COLO668 (cell line): ENCODE measurements around the gene TNPO2.
"Not testable (repeated sequence)": the region's sequence is repeated elsewhere in the genome, so short reads cannot be mapped to it uniquely, and the experiment has no call there.

Experiments used
- DNase-seq: peaks from one replicate; lab custom pipeline; 2025; ENCODE audit not compliant: unreplicated experiment; lab: John Stamatoyannopoulos, UW

Gene TNPO2

DNA sequence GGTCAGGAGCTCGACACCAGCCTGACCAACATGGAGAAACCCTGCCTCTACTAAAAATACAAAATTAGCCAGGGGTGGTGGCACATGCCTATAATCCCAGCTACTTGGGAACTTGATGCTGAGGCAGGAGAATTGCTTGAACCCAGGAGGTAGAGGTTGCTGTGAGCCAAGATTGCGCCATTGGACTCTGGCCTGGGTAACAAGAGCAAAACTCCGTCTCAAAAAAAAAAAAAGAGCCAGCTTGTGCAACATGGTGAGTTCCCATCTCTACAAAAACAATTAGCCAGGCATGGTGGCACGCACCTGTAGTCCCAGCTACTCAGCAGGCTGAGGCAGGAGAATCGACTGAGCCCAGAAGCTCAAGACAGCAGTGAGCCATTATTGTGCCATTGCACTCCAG is 45.7 kb downstream of the TNPO2 start:
- not testable (repeated sequence) for DNase-seq

DNA sequence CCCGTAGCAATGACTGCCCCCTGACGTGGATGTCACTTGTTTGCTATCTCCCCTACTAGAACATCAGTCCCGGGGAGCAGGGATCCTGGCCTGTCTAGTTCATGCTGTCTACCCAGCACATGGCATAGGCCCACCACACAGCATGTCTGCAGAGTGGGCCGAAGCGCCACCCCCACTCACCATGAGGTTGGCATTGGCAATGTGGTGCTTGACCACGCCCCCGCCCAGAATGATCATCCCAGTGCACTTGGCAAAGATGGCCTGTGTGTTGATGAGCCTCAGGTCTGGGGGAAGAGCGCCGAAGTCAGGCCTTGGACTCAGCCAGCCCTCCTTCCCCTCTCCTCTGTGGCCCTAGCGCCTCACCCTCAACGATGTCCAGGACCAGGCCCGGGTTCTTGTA is 46.8 kb downstream of the TNPO2 start:
- DNase-seq = no peak

DNA sequence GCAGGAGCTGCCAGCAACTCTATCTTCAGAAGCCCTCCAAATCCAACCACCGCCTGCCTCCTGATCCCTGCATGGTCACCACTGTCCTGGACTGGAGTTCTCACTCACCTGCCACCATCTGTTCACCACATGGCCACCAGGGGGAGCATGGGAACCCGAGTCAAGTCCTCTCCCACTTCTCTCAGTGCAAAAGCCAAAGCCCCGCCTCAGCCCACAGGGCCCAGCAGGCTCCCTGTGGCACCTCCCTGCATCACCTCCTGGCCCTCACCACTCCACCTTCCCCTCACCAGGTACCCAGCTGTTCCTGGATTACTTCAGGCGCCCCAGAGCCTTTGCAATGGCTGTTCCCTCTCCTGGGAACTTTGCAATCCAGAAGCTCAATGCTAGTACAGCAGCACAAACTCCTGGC is 47.3 kb downstream of the TNPO2 start:
- DNase-seq = peak; percentile 85

DNA sequence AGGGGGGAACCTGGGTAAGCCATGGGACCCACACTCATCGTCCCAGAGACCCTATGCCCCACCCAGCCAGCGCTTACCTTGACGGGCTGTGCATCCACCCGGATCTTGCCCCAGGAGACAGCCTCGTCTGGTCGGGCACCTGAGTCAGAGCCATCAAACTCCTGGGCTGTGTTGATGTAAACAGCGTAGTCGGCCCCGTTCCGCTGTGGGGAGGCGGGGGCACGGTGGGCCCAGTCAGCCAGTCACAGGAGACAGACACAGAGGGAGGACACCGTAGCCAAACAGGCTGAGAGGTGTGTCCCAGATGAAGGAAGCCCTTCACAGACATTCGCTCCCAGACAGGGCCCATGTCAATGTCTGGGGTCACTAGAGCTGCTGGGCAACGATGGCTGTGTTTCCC is 47.8 kb downstream of the TNPO2 start:
- DNase-seq = no peak

- no peak for DNase-seq
Observed at GRCh38 chr19:12675399-12675798, 48.3 kb downstream of the TNPO2 start.

- no peak for DNase-seq
Observed at GRCh38 chr19:12672744-12673143, 51.0 kb downstream of the TNPO2 start.

DNA sequence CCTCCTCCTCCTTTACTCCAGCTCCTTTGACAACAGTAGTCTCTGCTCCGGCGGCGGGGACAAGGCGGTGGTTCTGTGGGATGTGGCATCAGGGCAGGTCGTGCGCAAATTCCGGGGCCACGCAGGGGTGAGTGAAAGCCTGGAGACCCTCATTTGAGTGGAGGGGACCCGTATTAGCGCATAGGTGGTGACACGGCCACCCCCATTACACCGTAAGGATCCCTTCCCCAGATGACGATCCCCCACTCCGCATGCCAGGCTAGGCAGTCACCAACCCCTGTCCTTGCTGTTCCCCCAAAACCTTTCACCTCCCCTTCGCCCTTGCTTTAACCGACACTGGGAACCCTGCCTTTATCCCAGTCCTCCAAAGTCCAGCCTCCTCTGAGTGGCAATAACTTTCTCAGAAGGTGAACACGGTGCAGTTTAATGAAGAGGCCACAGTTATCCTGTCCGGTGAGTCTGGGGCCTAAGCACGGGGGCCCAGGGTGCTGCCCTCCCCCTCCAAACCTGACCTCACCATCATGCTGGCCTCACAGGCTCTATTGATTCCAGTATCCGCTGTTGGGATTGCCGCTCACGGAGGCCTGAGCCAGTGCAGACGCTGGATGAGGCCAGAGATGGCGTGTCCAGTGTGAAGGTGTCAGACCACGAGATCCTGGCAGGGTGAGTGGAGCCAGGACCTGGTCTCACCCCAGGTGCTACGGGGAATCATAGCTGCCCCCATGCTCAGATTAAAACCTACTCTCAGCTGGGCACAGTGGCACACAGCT is 53.4 kb downstream of the TNPO2 start:
- no peak for DNase-seq

- DNase-seq = peak; percentile 76
Observed at GRCh38 chr19:12669270-12670158, 54.2 kb downstream of the TNPO2 start.

GRCh38 chr19:12668932-12669269 is 54.8 kb downstream of the TNPO2 start:
- DNase-seq = peak; percentile 26

DNA sequence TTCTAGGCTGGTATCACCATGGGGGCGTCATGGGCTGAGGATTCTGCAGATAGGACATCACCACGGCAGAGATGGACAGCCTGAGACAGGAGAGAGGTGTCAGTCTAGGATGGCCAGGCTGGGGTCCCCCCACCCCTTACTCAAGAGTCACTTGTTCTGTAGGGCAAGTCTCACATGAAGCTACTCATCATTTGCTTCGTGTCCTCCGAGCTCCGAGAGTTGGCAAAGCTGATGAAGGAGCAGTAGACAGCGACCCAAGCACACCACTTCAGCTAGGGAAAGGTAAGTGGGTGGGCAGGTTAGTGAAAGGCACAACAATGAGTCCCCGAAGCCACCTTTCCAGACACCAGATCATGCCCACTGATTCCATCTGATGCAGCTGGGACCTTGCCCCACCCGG is 55.4 kb downstream of the TNPO2 start:
- DNase-seq = no peak

- no peak for DNase-seq
Observed at GRCh38 chr19:12667731-12668302, 55.9 kb downstream of the TNPO2 start.

GRCh38 chr19:12666265-12667048 is 57.3 kb downstream of the TNPO2 start, which contains the start of the genes MAN2B1 and WDR83:
MAN2B1 (minus strand) TSS chr19:12666742; CDS start chr19:12666701, 41 bp downstream.
WDR83 (plus strand) TSS chr19:12666807; CDS start chr19:12669791, 2,984 bp downstream.
- DNase-seq = peak; percentile 84

DNA sequence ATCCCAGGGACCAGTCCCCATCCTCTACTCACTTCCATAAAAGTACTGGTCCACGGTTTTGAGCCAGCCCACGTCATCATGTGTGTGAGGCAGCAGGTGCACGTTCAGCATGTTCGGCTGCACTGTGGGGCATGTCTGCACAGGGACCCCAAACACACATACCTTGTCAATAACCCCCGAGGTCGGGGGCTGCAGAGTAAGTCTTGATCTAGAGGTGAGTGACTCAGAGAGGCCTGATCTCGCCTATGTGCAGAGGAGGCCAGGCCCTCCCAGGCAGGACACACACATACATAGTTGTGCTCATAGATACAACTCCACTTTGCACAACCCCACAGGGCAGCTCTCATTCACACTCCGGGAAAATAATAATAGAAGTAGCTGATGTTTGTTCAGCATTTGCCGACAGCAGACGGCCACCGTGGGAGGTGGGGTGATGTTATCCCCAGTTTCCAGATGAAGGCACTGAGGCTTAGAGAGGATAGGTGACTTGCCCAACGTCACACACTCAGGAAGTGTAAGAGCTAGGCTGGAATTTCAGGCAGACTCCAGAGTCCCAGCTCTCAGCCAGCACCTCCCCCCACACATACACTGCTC is 58.0 kb downstream of the TNPO2 start:
- DNase-seq = no peak

GRCh38 chr19:12665281-12665573 is 58.5 kb downstream of the TNPO2 start:
- DNase-seq = no peak

DNA sequence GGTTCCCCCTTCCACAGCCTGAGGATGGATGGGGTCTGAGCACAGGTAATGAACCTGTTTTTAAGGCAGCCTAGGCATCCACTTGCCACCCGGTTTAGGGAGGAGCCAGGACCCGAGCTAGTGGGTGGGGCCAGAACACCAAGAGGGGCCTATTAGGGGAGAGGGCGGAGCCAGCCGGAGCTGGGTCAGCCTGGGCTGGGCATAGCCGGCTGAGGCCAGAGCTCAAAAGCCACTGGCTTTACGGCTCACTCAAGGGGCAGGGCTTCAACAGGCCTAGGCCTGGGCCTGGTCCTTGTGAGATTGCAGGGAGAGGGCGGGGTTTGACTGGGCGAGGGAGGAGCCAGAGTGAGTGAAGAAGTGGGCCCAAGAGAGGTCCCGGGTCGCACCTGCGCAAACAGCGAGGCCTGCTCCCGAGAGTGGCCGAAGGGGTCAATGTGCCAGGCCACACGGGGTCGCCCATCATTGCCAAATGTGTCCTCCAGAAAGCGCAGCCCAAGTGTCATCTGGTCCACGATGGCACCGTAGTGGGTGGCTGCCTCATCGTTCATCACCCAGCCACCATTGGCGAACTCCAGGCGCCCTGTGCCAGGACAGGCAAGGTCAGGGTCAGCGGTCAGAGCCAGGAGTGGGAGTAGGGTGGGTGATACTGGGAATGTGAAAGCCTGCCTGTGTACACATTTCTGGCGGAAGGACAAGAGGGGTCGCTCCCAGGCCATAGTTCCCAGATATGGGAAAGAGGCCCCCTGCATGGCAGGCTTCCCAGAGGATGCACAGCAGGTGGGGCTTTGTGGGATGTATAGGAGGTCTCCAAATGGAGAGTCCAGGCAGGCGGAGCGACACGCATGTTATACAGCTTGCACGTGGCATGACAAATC is 59.1 kb downstream of the TNPO2 start:
- DNase-seq = no peak

DNA sequence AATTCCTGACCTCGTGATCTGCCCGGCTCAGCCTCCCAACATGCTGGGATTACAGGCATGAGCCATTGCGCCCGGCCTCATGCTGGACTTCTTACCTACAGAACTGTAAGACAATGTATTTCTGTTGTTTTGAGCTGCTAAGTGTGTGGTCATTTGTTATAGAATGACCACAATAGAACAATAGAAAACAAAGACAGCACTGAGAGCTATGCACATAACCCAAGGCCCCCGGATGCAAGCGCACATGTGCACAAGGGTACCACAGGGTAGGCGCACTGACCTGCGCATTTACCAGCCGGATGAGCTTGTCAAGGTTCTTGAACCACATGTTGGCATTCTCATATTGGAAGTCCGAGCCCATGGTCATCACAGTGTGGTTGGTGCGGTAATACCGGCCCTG is 62.8 kb downstream of the TNPO2 start:
- no peak for DNase-seq

GRCh38 chr19:12657966-12658365 is 65.8 kb downstream of the TNPO2 start:
- no peak for DNase-seq

DNA sequence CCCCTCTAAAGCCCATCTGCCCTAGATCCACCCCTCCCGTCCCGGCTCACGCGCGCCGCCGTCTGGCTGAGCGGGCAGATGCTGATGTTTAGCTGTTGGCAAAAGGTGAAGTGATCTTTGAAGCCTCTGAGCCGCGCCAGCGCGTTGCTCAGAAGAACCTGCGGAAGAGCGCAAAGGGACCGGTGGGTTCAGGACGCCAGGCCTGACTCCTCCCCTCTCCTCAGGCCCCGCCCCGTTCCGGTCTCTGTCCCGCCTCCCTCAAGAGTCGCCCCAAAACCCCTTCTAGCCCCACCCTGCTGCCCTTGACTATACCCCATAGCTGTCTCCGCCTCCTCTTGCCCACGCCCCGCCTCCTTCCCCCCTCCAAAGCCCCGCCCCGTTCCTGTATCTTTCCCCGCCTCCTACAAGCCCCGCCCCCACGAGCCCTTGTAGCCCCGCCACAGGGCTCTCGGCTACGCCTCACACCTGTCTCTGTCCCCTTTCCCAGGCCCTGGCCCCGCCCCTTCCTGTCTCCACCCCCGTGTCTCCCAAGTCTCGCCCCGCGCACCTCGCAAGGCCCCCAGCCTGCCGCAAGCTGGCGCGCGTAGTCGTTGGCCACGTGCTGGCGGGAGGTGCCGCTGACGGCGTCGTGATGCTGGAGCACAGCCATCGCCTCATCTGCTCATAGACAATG is 66.7 kb downstream of the TNPO2 start:
- peak; percentile 12 for DNase-seq

GRCh38 chr19:12655546-12655945 is 68.2 kb downstream of the TNPO2 start:
- DNase-seq = no peak
